ENCODE results near the gene FARP2. TPM values are rescaled to one million over a fixed set of nuclear protein-coding genes. Genes with fewer than 3 reads are reported as not detected.
A peak's percentile ranks its signal among the peaks of the same experiment; 100 is the strongest.

FARP2 gene
- total and polyA plus RNA-seq, 2 of the 13 experiments (the other 11 are each of a cell fraction or from before 2014, with no cell fraction given), result 28.0 to 45.4 TPM

GRCh38 chr2:241432824-241433448 lies 76.9 kb downstream of the FARP2 start (continued):
- TF ChIP-seq ARID4A (CRISPR knock-in tag; IDR thresholded peaks at IDR 0.05; ENCODE audit: borderline replicate concordance) (peak; percentile 67; the same call in 1 of the 2 replicates), ZIK1 (CRISPR knock-in tag; IDR thresholded peaks at IDR 0.05; ENCODE audit: borderline replicate concordance, low read depth) (no peak), MTERF4 (CRISPR knock-in tag; IDR thresholded peaks at IDR 0.05) (no peak), HNRNPL (IDR thresholded peaks at IDR 0.05; ENCODE audit: low read depth, low read length) (no peak), FOXO1 (CRISPR knock-in tag; IDR thresholded peaks at IDR 0.05) (peak; percentile 77), POGZ (CRISPR knock-in tag; IDR thresholded peaks at IDR 0.05) (no peak; the same call in 1 of the 2 replicates), TARDBP (CRISPR knock-in tag; IDR thresholded peaks at IDR 0.05) (peak; percentile 95; the same call in 1 of the 2 replicates), SMARCE1 (IDR thresholded peaks at IDR 0.05; ENCODE audit: borderline replicate concordance) (no peak), ZNF598 (CRISPR knock-in tag; IDR thresholded peaks at IDR 0.05; ENCODE audit: borderline replicate concordance) (no peak), CTCF (CRISPR knock-in tag; IDR thresholded peaks at IDR 0.05) (no peak), ZNF549 (CRISPR knock-in tag; IDR thresholded peaks at IDR 0.05) (no peak), ZNF605 (CRISPR knock-in tag; IDR thresholded peaks at IDR 0.05) (no peak), DBP (CRISPR knock-in tag; IDR thresholded peaks at IDR 0.05; ENCODE audit: not compliant biosample characterization) (no peak), ZNF709 (CRISPR knock-in tag; IDR thresholded peaks at IDR 0.05) (no peak), NR2F2 (IDR thresholded peaks at IDR 0.05; ENCODE audit: borderline replicate concordance, low read depth) (peak; percentile 55; the same call in 1 of the 2 replicates), SALL1 (CRISPR knock-in tag; IDR thresholded peaks at IDR 0.05) (peak; percentile 58; the same call in 1 of the 2 replicates), KAT8 (CRISPR knock-in tag; IDR thresholded peaks at IDR 0.05) (peak; percentile 55; the same call in 1 of the 2 replicates), BRF2 (CRISPR knock-in tag; IDR thresholded peaks at IDR 0.05) (no peak), TERF1 (CRISPR knock-in tag; IDR thresholded peaks at IDR 0.05) (no peak)

All from HepG2 (cell line).